HG02610 (cell line): ENCODE measurements around the gene HJV.

Source experiments
- ATAC-seq: cut with Tn5 transposase; IDR thresholded peaks from one replicate; pipeline ENCODE4 v1.9.1; 2021; ENCODE audit warnings: mild to moderate bottlenecking, moderate library complexity; ENCODE audit not compliant: unreplicated experiment

The HJV gene

GRCh38 chr1:146022403-146023127 is 1.0 kb upstream of the HJV start:
- ATAC-seq: no peak

GRCh38 chr1:146021050-146021445 is 487 bp downstream of the HJV start:
- no peak for ATAC-seq

DNA sequence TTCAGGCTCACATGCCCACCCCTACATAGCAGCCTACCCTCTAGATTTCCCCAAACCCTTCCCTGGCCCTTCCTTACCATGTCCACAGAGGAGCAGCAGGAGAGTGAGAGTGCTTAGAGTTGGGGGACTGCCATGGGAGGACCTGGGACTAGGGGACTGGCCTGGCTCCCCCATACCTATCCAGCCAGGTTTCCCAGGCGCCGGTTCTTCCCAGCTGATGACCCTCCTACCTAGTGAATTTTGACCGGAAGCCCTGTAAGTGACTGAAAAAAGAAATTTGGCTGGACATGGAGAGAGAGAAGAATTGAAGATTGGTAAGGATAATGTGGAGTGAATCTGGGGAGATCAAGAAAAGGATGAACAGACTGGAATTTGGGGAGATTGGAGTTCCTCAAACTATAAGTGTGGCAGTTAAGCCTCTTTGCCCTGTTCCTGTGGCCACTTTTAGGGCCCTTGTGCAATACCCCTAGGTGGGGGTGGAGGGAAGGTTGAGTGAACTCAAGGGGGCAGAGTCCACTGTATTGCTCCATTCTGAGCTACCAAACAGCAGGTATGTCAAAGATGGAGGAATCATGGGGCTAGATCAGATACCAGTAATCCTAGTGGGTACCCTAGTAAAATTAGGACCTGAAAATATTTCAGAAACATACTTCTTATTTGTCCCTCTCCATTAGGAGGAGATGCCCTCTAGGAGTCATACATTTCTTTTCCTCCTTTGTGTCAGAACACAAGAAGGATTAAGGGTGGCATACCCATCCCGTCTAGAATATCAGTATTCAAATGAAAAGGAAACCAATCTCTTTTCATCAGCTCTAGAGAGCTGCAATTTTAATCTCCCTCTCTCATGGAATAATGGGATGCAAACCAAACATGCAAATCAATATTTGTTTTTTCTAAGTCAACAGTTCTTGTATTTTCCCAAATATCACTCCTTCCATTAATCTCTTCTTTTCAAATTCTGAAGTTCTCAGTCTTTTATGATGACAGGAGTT is 1.2 kb downstream of the HJV start:
- ATAC-seq: no peak

DNA sequence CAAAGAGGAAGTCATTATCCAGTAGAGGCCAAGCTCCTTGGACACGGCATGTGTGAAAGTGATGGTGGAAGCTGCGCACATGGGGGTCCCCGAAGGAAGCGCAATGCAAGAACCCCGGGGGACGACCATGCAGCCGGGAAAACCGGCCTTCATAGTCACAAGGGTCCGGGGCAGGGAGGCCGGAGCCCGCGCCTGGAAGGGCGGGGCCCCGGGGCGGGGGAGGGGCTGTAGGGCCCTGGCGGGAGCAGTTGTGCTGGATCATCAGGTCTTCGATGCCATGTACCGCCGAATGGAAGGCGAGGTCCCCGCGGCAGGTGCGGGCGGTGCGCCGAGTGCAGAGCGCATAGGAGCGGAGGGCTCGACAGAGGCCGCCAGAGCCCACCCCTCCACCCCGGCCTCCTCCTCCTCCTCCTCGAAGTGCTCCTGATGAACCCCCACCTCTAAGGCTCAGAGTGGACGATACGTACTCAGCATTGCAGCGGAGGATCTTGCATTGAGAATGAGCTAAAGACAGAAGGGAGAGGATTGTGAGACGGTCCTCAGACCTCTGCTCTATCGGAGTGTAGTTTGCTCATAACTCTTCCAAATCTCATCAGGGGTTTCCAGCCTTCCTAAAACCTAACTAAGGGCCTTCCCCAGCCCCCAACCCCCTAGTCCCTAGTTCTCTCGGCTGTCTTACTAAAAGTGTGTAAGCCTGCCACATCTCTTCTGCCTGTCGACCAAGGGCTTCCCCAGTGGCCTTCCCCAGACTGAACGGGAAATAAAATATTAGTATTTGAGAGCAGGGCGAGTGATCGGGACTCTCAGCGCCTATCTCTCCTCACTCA is 2.1 kb downstream of the HJV start:
- ATAC-seq: no peak

- ATAC-seq: no peak
Measured at GRCh38 chr1:146016891-146017290, 4.6 kb downstream of the HJV start.

GRCh38 chr1:146013559-146013922 is 8.0 kb downstream of the HJV start:
- ATAC-seq: no peak

DNA sequence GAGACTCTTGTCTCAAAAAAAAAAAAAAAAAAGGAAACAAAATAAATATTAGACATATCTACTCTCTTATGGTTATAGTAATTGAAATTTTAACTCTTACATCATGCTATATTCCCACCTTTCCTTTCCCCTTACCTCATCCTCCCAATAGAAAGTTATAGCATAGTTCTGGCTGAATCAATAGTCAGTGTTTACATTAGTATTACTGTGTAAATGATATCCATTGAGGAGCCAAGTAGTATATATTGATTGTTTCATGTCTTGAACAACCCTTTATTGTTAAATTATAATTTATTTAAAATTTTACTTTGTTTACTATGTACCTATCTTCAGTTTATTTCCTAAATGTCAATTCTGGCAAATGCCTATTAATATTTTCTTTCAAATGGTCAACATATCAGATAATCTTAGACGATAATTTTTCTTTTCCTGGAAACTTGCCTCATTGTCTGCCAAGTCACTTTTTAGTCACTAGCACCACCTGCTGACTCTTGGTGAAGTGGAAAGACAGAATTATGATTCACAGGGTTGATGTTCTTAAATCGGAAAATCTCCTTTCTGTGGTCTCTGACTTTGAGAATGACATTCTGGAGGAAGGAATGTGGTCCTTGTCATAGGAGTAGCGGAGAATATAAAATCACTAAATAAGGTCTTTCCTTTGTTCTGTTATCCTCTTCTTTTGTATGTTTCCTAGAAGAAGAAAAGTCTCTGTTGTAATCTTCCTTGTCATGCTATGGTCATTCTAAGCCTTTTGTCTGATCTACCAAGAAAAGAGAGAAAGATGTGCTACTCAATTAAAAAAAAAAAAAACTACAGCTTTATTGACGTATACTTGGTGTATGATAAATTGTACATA is 8.6 kb downstream of the HJV start:
- ATAC-seq: no peak

- ATAC-seq: no peak
Measured at GRCh38 chr1:146010126-146010738, 11.3 kb downstream of the HJV start.

- ATAC-seq: no peak
Measured at GRCh38 chr1:146007489-146008133, 13.9 kb downstream of the HJV start.

DNA sequence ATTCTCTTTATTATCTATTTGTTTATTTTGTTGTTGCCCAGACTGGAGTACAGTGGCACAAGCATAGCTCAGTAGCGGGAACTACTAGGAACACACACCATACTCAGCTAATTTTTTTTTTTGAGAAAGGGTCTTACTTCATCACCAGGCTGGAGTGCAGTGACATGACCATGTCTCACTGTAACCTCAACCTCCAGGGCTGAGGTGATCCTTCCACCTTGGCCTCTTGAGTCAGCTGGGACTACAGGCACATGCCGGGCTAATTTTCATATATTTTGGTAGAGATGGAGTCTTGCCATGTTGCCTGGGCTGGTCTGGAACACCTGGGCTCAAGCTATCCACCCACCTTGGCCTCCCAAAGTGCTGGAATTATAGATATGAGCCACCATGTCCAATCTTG is 19.8 kb downstream of the HJV start:
- no peak for ATAC-seq

DNA sequence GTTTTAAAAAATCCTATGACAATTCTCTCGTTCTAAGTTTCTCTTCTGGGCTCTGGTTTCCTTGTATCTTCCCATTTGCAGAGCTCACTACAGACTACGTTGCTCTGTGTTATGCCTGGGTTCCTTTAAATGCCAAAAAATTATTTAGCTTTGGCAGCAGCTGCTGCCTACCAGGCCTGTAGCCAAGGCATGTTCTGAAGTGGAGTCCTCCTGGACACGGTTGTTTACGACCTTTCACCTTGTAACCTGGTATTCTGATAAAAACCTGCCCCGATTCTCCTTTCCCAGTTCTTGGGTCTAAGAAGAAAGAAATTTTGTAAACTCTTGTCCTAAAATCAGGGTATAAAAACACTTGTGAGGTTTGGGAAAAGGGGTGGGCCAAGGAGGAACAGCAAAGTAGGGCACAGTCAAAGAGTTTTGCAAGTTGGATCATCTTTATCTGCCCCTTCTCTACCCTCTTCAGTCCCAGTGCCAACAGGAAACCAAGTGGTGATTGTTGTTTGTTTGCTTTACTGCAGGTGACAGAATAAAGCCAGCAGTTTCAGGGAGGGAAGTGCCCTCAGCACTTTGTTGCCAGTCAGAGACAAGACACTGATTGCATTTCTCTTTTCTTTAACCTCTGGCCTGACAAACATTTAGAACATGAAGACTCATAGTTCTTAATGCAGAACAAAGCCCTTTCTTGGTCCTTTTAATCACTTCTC is 22.1 kb downstream of the HJV start:
- no peak for ATAC-seq

DNA sequence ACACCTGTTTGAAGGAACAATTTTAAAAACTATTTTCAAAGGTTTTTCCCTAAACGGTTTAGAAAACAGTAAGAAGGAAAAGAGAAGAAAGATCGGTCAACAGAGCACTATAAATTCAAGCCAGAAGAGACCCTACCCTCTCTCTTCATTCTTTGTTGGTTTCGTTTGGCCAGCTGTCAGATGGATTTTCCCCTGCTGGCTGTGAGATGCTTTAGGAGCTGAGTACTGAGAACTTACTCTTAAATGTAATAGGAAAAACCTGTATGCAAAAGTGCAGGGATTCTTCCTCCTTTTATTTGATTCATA is 23.9 kb downstream of the HJV start:
- ATAC-seq: no peak

- peak; percentile 26 for ATAC-seq
Measured at GRCh38 chr1:145997016-145997717, 24.4 kb downstream of the HJV start.

- ATAC-seq: peak; percentile 89
Measured at GRCh38 chr1:145996433-145997015, 25.0 kb downstream of the HJV start, which contains the start of gene TXNIP. Gene TXNIP (minus strand): TSS chr1:145996579. CDS start chr1:145996266, 313 bp downstream.

DNA sequence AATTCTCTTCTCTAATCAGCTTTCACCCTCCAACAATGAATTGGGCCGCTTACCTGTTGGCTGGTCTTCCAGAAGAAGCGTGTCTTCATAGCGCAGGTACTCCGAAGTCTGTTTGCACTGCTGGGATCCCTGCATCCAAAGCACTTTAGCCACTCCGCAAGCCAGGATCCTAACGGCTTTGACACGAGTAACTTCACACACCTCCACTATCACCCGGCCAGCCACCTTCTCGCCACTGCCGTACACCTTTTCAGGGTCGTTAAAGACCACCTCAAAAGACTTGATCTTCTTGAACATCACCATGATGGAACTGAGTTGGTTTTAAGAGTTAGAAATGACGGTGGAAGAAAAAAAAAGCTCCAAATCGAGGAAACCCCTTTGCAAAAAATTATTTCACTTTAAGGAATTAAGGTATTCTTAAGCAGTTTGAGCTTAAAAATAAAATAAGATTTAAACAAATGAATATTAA is 25.5 kb downstream of the HJV start:
- ATAC-seq: no peak

DNA sequence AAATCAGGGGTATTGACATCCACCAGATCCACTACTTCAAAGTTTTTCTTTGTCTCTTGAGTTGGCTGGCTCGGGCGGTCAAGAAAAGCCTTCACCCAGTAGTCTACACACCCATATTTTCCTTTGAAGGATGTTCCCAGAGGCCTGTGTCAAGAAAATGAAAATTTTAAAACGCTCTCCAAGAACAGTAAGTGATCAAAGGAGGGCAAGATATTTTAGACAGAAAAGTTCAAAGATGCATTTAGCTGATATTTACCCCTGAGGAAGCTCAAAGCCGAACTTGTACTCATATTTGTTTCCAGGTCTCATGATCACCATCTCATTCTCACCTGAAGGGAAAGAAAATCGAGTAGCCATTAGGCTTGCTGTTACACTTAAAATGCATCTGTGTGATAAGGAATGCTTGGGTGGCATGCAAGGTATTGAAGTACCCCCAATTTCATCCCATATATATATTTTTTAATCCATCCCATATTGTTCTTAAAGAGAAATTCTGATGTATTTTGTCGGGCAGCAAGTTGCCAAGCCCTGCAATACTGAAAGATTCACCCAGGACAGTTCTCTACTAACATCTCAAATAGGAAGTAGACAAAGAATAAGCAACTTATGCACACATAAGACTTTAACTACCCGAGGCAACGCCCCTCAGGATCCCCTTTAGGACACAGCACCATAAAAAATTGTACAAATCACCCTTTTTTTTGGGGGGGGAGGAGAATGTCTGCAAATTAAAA is 26.2 kb downstream of the HJV start:
- ATAC-seq: no peak
